LNCAP (cell line): Measurements from ENCODE around the gene SETBP1.

ENCODE experiments used
- TF ChIP-seq, protein P1 (sequence below): fragments of 450-650 bp; IDR thresholded peaks from 2 replicates; pipeline ENCODE4 v1.5.1; 2017; ENCODE audit warnings: mild to moderate bottlenecking

The SETBP1 gene

DNA sequence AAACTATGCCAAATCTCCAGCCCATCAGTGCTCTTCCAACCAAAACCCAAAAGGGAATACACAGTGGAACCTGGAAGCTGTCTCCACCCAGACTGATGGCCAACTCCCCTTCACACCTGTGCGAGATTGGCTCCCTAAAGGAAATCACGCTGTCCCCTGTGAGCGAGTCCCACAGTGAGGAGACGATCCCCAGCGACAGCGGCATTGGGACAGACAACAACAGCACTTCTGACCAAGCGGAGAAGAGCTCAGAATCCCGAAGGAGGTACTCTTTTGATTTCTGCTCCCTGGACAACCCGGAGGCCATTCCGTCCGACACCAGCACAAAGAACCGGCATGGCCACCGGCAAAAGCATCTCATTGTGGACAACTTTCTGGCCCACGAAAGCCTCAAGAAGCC is 271.1 kb downstream of the SETBP1 start:
- TF ChIP-seq, protein P1, sequence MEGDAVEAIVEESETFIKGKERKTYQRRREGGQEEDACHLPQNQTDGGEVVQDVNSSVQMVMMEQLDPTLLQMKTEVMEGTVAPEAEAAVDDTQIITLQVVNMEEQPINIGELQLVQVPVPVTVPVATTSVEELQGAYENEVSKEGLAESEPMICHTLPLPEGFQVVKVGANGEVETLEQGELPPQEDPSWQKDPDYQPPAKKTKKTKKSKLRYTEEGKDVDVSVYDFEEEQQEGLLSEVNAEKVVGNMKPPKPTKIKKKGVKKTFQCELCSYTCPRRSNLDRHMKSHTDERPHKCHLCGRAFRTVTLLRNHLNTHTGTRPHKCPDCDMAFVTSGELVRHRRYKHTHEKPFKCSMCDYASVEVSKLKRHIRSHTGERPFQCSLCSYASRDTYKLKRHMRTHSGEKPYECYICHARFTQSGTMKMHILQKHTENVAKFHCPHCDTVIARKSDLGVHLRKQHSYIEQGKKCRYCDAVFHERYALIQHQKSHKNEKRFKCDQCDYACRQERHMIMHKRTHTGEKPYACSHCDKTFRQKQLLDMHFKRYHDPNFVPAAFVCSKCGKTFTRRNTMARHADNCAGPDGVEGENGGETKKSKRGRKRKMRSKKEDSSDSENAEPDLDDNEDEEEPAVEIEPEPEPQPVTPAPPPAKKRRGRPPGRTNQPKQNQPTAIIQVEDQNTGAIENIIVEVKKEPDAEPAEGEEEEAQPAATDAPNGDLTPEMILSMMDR: no peak

DNA sequence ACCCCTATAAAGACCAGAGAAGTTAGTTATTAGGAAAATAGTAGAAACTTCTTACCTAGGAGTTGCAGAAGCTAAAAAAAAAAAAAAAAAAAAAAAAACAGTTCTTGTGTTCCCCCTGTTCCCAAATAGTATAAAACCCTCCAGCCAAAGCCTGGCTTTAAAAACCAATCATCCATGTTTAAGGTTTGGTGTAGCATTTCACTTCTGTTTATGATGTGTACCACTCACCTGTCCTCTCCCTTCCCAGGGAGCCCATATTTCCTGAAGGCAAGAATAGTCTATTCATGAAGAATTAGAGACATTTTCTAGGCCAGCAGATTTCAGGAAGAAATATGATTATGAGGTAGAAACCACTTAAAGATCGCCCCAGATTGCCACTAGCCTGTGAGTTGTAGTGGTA is 273.6 kb downstream of the SETBP1 start:
- TF ChIP-seq, protein P1: no peak

DNA sequence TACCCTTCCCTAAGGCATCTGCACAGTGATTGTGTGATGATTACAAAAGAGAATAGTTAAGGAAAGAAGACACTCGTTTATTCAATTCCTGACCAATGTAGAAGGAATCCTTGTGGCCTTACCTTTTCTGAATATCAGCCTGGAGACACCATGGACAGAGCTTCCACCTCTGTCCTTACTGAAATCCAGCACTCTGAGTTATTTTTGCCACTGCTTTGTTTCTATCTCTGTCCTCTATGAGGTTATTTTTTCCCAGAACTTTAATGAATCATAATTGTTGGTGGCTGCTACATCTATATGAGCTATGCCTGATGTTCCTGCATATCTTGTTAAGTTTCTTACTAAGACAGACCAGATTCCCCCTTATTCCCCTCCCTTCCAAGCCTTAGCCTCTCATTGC is 275.1 kb downstream of the SETBP1 start:
- TF ChIP-seq, protein P1: no peak

DNA sequence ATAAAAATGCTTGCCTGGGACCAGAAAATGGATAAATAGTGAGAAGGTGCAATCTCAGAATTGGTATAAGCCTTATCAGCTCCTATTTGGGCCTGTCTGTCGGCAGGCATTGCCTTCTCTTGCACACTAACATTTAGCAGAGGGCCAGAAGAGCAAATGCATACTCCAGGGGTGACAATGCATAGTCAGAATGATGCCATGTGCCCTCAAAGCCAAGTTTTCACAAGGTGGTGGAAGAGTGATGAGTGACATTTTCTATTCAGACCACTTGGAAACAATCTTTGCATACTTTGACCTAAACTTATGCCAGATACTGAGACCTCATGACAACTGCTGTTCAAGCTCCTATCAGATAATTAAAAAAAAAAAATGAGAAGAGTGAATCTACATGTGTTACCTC is 276.3 kb downstream of the SETBP1 start:
- TF ChIP-seq, protein P1: no peak

DNA sequence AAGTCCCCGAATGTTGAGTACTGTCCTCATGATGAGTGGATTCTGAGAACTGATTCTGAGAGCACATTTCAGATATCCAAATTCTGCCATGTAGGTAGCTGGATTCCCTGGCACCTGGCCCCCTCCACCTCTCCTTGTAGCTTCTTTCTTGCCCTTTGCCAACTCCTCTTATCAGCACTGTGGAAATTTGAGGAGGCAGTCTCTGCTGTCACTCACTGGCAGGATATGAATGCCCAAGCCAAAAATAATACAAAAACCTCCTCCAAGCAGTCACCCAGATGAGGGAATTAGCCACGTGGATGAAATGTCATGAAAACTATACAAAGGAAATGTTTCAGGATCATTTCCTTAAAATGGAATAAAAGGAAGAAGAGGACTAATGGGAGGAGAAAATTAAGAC is 276.8 kb downstream of the SETBP1 start:
- TF ChIP-seq, protein P1: no peak

DNA sequence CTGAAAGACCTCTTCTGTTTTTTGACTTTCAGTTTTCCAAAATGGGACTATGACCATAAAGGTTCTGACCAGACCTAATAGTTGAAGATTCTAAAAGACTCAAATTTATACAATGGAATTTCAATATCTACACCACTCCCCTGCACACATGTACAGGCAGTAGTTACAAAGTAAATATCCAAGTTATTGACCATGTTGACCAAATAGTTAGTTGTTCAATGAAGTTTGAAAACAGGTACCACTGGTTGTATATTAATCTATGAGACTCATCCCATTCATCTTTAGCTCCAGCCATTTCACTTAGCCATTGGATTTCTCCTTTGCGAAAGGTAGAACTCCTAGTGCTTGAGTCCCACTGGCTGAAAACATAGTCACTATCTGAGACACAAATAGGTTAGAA is 277.4 kb downstream of the SETBP1 start:
- TF ChIP-seq, protein P1: no peak

DNA sequence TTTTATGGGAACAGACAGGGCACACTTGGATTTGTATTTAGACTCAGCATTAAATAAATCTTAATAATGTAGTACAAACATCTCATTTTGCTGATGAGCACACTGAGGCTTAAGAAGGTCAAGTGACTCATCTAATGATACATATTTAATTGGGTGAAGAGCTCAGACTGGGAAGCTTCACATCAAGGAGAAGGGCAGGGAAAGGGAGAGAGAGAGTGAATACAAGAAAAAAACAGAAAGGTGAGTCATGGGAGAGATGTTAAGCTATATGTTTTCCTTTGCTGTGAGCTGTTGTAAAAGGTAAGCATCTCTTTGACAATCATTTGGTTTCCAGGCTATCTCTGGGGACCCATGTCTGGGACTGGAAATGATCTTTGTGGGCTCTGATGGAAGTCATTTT is 277.8 kb downstream of the SETBP1 start:
- TF ChIP-seq, protein P1: no peak

DNA sequence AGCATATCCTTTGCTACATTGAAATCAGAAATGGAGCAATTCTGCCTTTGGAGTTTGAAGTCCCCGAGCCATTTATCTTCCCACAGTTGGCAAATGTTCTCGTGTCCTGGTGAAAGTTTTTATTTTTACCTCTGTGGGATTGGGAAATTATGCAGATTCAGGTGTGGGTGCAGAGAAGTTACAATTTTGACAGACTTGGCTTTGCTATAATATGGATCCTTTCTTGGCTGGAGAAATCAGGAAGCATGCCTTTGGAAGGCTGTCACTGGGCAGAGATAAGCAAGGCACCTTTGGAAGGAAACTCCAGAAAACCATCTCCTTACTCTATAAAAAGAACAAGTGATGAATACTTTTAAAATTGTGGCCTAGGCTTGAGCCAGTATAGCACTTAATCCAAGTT is 278.3 kb downstream of the SETBP1 start:
- TF ChIP-seq, protein P1: no peak
